GM19468 (cell line): ENCODE measurements around the gene WDR45B.
"Not testable (repeated sequence)": the region's sequence is repeated elsewhere in the genome, so short reads cannot be mapped to it uniquely, and the experiment has no call there.

Experiments
- ATAC-seq: cut with Tn5 transposase; IDR thresholded peaks from one replicate; pipeline ENCODE4 v1.9.1; 2021; ENCODE audit warnings: mild to moderate bottlenecking, moderate library complexity, moderate number of reproducible peaks; ENCODE audit not compliant: unreplicated experiment; ENCODE audit errors: extremely low read depth

The WDR45B gene

DNA sequence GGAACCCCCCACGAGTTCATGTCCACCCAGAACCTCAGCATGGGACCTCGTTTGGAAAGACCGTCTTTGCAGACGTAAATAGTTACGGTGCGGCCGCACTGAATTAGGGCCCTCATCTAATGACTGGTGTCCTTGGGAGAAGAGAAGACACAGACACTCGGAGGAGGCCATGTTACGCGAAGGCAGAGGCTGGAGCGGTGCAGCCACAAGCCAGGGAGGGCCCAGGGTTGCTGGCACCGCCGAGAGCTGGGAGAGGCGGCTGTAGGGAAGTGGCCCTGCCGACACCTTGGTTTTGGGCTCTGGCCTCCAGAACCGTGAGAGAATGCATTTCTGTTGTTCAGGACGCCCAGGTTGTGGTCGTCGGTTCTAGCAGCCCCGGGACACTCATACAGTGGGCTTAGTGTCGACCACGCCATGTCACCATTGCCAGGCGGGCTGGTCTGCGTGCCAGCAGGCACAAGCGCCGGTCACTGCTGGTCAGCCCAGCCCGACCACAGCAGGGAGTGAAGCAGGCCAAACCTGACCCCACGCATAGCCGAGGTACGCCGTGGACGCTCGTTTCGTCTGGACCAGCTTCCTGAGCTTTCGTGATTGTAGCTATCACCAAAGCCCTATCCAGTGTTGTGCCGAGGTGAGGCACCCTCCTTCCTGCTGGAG lies 10.7 kb upstream of the WDR45B start:
- ATAC-seq = no peak

DNA sequence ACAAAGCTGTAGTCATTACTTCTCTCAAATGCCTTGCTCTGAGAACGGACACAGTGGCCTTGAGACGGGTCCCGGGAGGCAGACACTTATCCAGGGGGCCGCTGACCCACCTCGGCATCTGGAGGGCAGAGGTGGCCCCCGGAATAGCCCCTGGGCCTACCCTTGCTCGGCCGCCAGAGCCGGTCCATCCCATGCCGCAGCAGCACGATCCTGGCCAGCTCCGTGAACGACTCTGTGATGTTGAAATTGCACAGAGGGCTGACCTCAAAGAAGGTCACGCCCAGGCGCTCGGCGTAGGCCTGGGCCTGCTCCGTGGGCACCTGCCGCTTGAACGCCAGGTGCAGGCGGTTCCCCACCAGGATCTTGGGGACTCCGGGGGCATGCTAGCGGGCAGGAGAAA lies 10.1 kb upstream of the WDR45B start:
- no peak for ATAC-seq

DNA sequence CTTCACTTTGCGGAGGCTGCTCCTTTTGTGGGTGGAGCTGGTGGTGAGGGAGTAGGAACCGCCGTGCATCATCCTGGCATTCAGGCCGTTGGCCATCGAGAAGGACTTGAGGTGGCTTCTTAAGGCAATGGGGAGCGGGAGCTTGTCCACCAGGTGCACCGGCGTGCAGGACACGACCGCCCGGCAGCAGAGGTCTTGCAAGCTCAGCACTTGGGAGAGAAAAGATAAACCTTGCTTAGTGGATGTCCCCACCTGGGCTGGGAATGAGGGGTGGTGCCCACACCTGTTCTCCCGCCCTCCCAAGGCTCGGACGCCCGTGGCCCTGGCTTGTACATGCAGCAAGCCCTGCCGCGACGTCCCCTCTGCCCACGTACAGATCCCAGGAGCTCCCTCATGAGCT lies 9.7 kb upstream of the WDR45B start:
- no peak for ATAC-seq

DNA sequence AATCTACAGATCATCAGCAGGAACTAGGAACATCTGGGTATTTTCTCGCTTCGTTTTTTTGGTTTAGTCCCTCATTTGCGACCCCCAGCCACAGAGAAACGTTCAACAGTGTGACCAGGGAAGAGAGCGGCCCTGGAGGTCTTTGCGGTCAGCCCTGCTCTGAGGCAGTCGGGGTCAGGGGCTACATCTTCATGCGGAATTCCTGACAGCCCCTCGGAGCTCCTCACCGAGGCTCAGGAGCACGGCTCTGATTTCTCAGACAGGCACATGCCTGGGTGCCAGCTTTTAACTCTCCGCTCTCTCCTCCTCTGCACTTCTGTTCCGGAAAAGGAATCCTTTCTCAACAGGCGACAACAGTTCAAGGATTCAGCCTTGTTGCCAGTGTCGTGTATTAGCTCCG lies 8.0 kb upstream of the WDR45B start:
- no peak for ATAC-seq

DNA sequence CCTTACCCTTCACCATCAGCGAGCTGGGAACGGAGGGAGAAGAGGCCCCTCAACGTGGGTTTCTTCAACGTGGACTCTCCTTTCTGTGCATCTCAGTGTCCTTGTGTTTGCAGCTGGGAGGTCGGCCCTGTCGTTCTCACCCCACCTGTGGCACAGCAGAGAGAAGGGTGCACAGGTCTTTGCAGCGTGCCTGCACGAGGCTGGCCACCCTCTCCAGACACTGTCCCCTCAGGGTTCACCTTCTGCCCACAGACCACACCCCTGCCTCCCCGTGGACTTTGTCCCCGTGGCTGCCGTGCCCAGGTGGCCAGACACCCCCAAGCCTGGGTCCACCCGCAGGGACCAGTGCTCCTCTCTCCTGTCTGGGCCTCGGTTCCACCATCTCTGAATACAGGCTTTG lies 7.3 kb upstream of the WDR45B start:
- ATAC-seq = no peak

DNA sequence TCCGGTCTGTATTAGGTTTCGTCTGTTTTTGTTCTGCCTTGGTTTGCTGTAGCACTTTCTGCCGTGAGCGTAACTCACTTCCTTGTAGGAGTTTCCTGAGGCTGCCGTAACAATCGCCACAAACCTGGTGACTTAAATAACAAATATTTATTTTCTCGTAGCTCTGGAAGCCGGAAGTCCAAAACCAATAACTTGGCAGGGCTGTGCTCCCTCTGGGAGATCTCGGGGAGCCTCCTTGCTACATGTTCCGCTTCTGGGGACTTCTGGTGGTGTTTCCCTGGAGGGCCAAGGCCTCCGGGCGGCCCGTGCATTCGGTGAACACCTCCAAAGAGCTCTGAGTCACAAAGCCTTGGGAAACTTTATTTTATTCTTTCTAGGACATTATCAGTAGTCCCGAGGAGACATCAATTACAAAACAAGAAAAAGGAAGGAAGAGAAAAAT lies 6.8 kb upstream of the WDR45B start:
- no peak for ATAC-seq

DNA sequence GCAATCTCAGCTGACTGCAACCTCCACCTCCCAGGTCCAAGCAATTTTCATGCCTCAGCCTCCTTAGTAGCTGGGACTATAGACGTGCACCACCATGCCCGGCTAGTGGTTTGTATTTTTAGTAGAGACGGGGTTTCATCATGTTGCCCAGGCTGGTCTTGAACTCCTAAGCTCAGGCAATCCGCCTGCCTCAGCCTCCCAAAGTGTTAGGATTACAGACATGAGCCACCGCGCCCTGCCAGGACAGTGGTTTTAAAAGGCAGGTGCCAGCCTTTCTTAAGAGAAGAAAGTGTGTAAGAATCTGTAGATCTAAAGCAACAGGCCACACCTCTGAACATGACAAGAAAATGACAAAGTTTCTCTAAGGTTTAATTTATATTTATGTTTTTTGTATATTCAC lies 6.4 kb upstream of the WDR45B start:
- not testable (repeated sequence) for ATAC-seq

DNA sequence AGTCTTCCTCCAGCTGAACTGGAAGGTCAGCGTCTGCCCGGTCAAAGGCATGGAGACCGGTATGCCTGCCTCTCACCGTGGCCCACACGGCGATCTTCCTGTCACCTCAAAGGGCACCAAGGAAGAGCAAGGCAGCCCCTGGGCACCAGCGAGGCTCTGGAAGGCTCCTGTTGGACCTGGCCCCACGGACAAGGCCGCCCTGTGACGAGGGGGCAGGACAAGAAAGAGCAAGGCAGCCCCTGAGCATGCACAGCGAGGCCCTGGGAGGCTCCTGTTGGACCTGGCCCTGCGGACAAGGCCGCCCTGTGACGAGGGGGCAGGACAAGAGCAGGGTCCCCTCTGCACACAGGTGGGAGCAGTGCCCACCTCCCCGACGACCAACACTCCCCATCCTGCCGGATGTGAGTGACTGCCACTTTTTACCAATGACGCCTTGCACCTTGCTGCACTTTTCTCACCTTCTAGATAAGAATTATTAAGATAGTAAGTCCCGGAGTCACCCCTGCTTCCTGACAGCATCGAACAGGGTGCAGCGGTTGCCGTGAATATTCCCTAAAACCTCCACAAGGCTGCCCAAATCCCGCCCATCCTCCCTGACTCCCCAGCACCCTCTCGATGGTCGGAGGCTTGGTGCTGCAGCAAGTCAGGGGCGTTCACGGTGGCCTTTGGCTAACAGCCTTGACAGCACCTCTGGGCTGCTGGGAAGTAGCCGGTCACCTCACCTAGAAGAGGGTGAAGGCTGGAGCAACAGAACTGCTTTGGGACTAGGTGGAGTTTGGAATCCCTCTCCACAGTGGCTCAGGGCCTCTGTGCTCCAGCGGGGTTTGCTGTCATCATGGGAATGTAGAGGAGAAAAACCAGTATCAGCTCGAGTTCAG lies 5.6 kb upstream of the WDR45B start:
- ATAC-seq = no peak

DNA sequence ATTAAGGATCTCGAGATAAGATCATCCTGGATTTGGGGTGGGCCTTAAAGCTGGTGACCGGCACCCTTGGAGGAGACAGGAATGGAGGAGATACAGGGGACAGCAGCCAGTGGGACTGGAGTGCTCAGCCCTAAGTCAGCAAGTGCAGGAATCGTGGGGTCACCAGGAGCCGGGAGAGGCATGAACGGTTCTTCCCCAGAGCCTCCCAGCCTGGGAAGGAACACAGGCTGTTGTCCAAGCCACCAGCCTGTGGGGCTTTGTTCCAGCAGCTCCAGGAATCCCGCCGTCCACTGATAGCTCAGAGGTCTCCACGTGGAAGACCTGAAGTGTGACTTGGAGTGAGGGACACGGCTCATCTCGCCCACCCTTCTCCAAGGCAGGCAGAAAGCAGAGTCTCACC lies 2.5 kb upstream of the WDR45B start:
- ATAC-seq = no peak

DNA sequence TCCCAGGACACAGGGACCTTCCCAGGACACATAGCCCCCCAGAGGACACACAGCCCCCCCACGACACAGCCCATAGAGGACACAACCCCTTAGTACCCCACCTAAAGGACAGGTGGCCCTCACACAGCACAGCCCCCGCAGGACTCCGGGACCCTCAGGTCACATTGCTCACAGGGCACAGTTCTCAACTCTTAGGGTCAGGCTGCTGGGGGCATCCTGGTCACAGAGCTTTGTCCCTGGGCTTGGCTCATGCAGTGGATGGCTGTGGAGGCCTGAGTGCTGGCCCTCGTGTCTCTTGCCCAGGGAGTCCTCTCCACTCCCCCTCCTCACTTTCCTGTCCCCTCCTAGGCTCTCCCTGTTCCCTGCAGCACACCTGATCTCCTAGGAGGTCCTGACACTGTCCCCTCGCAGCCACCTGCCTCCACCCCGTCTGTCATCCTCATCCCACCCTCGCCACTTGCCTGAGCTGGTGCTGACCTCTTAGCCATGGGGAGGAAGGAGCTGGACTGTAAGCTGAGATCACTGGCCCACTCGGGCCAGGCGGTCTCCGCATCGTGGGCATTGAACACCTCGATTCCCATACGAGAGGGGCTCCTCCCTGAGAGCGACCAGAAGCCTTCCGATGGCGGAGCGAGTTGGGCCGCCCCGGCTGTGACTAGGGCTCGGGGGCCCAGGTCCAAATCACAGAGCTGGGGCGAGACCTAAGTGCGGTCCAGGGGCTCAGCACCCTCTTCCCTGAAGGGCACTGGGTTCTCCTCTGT lies 1.4 kb upstream of the WDR45B start:
- no peak for ATAC-seq

DNA sequence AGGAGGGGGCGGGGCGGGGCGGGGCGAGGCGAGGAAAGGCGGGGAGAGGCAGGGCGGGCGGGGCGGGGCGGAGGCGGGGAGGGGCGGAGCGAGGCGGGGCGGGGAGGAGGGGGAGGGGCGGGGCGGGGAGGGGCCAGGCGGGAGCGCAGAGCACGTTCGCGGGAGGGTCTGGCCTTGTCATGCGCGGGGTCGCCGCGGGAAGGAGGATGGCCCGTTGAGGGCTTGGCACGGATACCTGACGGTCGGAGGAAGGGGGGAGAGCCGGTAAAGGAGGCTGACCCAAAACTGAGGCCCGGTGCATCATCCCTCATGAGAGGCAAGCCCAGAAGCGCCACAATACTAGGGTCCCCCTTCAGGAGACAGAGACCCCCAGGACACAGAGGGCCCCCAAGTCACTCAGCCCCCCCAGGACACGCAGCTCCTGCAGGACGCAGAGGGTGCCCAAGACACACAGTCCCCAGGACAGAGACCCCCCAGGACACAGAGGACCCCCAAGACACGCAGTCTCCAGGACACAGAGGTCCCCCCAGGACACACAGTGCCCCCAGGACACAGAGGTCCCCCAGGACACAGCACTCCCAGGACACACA lies 593 bp upstream of the WDR45B start:
- ATAC-seq = no peak

DNA sequence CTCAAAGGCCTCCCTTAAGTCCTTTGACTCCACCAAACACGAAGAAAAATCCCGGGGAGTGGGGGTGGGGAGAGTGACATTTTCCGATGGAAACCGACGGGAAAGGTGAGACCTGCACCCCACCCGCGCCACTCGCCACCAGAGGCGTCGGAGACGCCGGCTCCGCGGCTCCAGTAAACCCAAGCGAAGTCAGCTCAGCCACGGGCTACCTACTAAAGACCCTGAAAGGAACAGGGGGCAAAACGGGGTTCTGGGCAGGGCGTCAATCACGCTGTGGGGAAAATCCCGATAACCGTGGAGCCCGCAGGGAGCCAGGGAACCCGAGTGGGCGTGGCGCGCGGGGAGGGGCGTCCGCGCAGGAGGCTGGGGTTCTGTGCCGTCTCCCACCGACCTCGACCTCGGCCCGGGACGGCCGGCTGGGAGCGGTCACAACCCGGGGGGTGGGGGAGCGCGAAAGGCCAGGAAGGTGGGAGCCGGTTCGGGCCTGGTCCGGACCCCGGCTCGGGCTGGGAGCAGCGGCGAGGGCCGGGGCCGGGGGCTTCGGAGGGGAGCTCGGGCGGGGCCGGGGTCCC lies 565 bp downstream of the WDR45B start:
- ATAC-seq = no peak

DNA sequence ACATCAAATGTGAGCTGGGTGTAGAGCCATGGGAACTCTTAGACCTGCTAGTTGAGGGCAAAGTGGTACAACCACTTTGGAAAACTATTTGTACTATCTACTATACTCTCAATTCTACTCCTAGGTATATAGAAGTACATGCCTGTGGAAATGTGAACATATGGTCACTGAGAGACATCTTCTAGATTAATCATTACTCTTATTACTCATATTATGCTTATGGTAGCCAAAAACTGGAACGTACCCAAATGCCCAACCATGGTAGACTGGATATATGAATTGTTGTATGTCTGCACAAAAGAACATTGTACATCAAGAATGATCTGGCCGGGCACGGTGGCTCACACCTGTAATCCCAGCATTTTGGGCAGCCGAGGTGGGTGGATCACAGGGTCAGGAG lies 2.7 kb downstream of the WDR45B start:
- ATAC-seq = no peak

DNA sequence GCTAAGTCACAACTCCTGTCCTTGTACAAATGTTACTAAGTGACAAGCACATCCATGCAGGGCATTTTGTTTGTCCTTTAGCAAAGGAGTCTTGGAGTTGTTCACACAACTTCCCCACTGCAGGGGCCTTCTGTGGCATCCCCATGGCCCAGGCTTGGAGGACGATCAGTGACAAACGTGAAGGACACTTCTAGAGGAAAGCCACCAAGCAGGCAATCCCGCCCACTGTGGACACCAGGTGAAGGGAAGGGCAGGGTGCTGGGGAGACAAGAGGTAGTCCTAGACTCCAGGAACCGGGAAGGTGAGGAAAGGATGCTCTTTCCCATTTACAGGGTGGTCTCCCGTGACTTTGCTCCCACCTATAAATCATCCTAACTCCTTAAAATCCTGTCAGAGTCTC lies 4.1 kb downstream of the WDR45B start:
- ATAC-seq = no peak

DNA sequence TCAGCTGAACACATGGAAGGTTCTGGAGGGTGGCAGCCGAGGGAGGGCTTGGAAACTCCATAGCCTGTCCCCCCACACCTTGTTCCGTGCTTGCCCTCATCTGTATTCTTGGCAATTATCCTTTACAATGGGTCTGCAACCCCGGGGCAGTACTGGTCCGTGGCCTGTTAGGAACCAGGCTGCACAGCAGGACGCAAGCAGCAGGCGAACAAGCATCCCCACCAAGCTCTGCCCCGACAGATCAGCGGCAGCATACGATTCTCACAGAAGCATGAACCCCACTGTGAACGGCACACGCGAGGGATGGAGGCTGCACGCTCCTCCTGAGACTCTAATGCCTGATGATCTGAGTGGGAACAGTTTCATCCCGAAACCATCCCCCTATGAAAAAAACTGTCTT lies 6.2 kb downstream of the WDR45B start:
- ATAC-seq = no peak

DNA sequence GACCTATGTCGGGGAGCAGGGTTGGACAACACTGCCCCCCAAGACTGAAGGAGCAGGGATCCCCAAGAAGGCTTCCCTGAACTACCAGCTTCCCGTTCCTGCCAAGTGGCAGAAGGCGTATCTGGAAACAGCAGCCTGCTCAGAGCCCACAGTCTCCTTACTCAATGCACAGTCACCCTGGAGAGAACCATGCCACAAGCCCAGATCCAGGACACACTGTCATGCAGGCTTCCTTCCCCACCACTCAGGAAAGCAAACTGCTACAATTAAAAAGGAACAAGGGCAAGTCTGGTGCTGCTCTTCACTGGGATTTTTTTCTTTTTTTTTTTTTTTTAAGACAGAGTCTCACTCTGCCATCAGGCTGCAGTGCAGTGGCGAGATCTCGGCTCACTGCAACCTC lies 8.2 kb downstream of the WDR45B start:
- no peak for ATAC-seq

DNA sequence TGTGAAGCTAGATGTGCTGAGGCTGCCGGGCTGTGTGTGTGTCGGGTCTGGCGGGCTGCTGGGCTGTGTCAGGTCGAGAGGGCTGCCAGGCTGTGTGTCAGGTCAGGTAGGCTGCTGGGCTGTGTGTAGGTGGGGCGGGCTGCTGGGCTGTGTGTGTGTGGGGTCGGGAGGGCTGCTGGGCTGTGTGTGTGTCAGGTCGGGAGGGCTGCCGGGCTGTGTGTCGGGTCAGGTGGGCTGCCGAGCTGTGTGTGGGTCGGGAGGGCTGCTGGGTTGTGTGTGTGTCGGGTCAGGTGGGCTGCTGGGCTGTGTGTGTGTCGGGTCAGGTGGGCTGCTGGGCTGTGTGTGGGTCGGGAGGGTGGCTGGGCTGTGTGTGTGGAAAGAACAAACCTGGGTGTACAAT lies 8.6 kb downstream of the WDR45B start:
- ATAC-seq = no peak

DNA sequence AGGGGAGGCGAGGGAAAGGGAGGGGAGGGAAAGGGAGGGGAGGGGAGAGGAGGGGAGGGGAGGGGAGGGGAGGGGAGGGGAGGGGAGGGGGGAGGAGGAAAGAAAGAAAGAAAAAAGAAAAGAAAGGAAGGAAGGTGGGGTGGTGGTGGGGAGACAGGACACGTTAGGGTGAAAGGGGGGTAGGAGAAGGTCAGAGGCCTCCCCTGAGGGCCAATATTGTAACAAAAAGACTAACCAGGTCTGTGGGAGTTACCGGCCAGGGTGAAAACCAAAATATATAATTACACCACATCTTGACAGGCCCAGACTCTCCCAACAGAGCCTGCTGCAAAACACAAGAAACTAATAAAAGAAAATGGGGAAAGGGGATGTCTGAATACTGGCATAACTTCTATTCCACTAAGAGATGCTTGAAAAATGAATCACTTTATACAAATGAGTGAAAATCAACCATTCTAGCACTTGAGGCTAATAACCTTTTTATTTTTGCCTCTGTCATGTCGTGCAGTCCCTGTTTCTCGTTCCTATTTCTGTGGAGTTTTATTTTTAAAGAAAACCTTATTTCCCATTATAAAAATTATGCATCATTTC lies 10.0 kb downstream of the WDR45B start:
- no peak for ATAC-seq

DNA sequence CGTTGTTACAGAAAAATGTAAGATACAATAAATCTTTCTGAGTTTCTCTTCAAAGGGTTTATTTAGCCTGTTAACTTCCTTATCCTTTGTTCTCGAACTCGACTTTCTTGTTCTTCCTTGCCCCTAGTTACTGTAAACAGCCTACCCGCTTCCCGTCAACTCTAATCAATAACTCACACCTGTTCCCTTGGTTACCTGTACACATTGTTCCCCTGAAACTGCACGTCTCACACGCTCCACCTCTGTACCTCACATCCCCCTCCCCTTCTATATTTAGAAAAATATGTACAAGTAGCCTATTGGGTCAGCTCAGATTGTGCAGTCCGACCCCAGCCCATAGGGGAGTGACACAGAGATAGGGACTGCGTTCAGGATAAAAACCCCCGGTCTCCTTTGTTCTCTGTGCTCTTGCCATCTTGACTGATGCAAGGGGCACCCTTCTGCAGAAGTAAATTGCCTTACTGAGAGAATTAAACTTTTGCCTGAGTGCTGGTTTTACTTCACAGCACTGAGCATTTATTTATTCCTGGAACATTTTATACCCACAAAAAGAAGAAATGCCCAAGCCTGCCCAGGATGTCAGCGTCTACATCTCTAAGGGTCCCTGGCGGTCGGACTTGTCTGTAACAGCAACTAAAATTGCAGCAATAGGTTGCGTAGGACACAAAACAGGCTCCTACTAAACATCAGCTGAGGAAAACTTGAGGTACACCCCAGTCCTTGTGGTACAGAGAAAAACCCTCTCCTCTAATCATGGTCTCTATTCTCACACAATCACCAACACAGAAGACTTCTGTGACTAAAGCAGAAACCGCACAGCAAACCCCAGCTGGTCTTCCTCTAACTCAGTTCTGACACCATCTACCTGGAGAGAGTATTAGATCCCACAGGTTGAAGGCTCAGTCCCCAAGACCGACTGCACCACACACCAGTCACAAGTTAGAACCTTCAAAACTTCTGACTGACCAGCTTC lies 11.3 kb downstream of the WDR45B start:
- ATAC-seq = no peak
